ENCODE measurements around the gene ASB17. TPM values are rescaled to one million over a fixed set of nuclear protein-coding genes. Genes with fewer than 3 reads are reported as not detected.

ASB17 gene, protein sequence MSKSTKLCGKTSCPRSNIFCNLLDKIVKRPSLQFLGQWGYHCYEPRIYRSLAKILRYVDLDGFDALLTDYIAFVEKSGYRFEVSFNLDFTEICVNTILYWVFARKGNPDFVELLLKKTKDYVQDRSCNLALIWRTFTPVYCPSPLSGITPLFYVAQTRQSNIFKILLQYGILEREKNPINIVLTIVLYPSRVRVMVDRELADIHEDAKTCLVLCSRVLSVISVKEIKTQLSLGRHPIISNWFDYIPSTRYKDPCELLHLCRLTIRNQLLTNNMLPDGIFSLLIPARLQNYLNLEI
- total RNA-seq (not detected), total RNA-seq (0 reads per million in 29 experiments)
- not detected for total RNA-seq (2013)

DNA sequence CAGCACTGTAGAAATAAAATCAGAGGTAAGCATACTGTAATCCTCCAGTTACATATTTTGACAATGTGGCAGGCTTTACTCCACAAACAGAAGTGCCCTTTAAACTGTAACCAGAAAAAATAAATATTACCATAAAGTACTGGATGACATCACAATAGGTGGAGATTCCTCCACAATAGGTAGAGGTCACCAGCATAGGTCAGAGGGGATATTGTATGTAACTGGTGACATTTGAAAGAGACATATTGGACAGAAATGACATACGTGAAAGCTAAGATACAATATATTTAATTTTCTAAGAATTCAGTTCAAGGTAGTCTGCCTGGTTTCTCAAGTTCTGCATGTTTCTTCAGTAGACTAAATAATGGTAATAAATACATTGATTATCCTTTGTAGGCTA lies at the start of gene ASB17:
TSS of gene ASB17 (minus strand) at position 101 of the 400 bp plus-strand sequence. CDS start 113 bp downstream, outside the sequence.
- H3K36me3 Mint-ChIP-seq = no peaks in the 10 kb centered on the region
- H3K27me3 Mint-ChIP-seq = peaks cover 5 to 11% of the 10 kb centered on the region in 2 donors
- H3K27ac Mint-ChIP-seq = no peak within 1 kb of the TSS

DNA sequence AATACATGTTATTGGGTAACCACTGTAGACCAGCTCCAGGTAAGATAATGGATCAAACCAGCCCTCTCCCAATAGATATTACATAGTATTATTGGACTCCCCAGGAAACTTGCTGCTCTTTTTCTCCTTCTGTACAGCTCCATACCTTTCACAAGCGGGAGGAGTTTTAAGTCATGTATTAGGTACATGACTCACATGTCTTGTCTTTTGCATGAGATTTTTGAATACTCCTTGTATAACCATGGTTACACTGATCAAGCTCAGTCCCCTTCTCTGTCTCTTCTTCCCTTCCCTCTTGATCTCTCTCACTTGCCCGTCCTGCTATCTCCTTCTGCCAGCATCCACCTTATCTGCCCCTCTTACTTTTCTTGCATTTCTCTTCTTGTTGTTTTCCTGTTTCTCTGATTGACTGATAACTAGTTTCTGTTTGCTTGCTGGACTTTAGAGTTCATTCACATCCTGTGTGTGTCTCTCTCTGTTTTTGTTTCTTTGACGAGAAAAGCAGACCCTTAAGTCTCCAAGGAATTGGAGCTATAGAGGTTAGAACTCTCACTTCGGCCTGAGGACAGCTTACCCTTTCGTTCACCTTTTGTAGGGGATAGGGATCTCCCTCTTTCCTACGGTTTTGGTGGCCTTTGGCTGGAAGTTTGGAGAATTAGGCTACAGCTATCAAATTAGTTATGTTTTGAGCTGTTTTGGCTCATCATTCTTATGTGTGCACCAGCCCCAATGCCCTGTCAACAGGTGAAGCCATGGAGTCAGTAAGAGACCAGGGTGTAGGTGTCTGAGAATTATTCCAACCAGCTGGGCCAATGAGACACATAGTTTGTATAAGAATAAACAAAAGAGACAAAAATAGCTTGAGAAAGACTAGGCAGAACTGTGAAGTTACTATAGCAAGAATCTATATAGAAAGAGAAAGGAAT lies 49.0 kb upstream of the ASB17 start:
- Histone ChIP-seq H3K4me3 (ENCODE audit: control insufficient read depth in 1 of 2, extremely low read depth in 1 of 2, low read length in 1 of 2) (no peak overlapping the region), H3K36me3 (ENCODE audit: control insufficient read depth in 2 of 2, extremely low read depth in 1 of 2, insufficient read depth in 1 of 2, low read length in 1 of 2) (no peaks in the 10 kb centered on the region), H3K27me3 (replicated peaks in 1 of 2; ENCODE audit: control insufficient read depth in 2 of 2, extremely low read depth in 1 of 2, insufficient read depth in 2 of 2, low read length in 1 of 2) (peaks cover 0 to 5% of the 10 kb centered on the region in 2 experiments), H3K4me1 (ENCODE audit: control insufficient read depth in 1 of 2, extremely low read depth in 1 of 2, insufficient read depth in 2 of 2, low read length in 2 of 2) (no peaks in the 10 kb centered on the region), H3K27ac (ENCODE audit: low read length) (no peak overlapping the region), H3K9me3 (no peaks in the 10 kb centered on the region)
- no peak for ATAC-seq (replicated peaks in 1 of 4)
- ChIA-PET CTCF (no interaction called here), POLR2A (interaction anchor here in 1 of 2 donors (0.6 kb wide), 1 partner anchor 17 kb away, joined by 3 read pairs; no protein-coding TSS in a partner anchor)
- Mint-ChIP-seq H3K4me1 (no peaks in the 10 kb centered on the region), H3K4me3 (no peak overlapping the region), H3K27me3 (peaks cover 4 to 10% of the 10 kb centered on the region in 2 donors), H3K9me3 (peaks cover 7 to 11% (median 8%) of the 10 kb centered on the region in 3 donors), H3K36me3 (no peaks in the 10 kb centered on the region), H3K27ac (no peak overlapping the region)
- no peak for DNase-seq
- WGBS (ENCODE audit: insufficient coverage) = no CpG with 5 or more reads among the region's 6 CpGs

More for the DNA sequence above, at the start of gene ASB17:
- CTCF ChIA-PET = no interaction called here
- Histone ChIP-seq H3K36me3 (ENCODE audit: control insufficient read depth in 2 of 2, extremely low read depth in 1 of 2, insufficient read depth in 1 of 2, low read length in 1 of 2) (no peaks in the 10 kb centered on the region), H3K27me3 (replicated peaks in 1 of 2; ENCODE audit: control insufficient read depth in 2 of 2, extremely low read depth in 1 of 2, insufficient read depth in 2 of 2, low read length in 1 of 2) (no peaks in the 10 kb centered on the region), H3K4me3 (ENCODE audit: control insufficient read depth in 1 of 2, extremely low read depth in 1 of 2, low read length in 1 of 2) (no peak within 1 kb of the TSS), H3K9me3 (no peaks in the 10 kb centered on the region), H3K27ac (ENCODE audit: low read length) (no peak within 1 kb of the TSS), H3K4me1 (ENCODE audit: control insufficient read depth in 1 of 2, extremely low read depth in 1 of 2, insufficient read depth in 2 of 2, low read length in 2 of 2) (no peaks in the 10 kb centered on the region)
- no peak for DNase-seq
- POLR2A ChIA-PET = interaction anchor here in 1 of 2 donors (0.6 kb wide), 1 partner anchor 10 kb away, joined by 7 read pairs; no protein-coding TSS in a partner anchor
- H3K9me3 Mint-ChIP-seq = peaks cover 0 to 5% (median 0%) of the 10 kb centered on the region in 3 donors
- no peak for ATAC-seq (replicated peaks in 1 of 4)
- WGBS (ENCODE audit: insufficient coverage) = no CpG with 5 or more reads among the region's 1 CpG
- no peak within 1 kb of the TSS for H3K4me3 Mint-ChIP-seq
- no peaks in the 10 kb centered on the region for H3K4me1 Mint-ChIP-seq

DNA sequence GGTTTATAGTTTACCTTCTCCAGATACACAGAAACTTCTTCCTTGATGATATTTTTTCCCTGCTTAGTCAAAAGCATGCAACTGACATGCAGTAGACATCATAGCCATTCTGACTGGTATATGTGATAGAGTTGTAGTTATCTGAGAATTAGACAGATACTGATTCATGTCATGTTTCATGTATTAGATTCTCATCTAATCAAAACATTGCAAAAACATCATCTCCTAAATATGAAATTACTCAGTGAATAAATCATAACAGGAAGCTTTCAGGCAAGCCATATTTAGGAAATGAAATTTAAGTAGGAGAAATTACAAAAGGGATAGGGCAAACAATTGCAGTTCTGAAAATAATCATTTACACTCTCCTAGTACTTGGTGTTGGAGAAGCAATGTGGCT lies 38.4 kb upstream of the ASB17 start:
- Mint-ChIP-seq H3K36me3 (no peaks in the 10 kb centered on the region), H3K9me3 (no peaks in the 10 kb centered on the region), H3K4me3 (no peak overlapping the region), H3K4me1 (no peaks in the 10 kb centered on the region), H3K27ac (no peak overlapping the region), H3K27me3 (peaks cover 3 to 5% of the 10 kb centered on the region in 2 donors)
- ATAC-seq (replicated peaks in 1 of 4) (no peak), DNase-seq (no peak)
- ChIA-PET CTCF (no interaction called here), POLR2A (no interaction called here)
- Histone ChIP-seq H3K27me3 (replicated peaks in 1 of 2; ENCODE audit: control insufficient read depth in 2 of 2, extremely low read depth in 1 of 2, insufficient read depth in 2 of 2, low read length in 1 of 2) (no peaks in the 10 kb centered on the region), H3K4me3 (ENCODE audit: control insufficient read depth in 1 of 2, extremely low read depth in 1 of 2, low read length in 1 of 2) (no peak overlapping the region), H3K36me3 (ENCODE audit: control insufficient read depth in 2 of 2, extremely low read depth in 1 of 2, insufficient read depth in 1 of 2, low read length in 1 of 2) (no peaks in the 10 kb centered on the region), H3K27ac (ENCODE audit: low read length) (no peak overlapping the region), H3K9me3 (no peaks in the 10 kb centered on the region), H3K4me1 (ENCODE audit: control insufficient read depth in 1 of 2, extremely low read depth in 1 of 2, insufficient read depth in 2 of 2, low read length in 2 of 2) (no peaks in the 10 kb centered on the region)

DNA sequence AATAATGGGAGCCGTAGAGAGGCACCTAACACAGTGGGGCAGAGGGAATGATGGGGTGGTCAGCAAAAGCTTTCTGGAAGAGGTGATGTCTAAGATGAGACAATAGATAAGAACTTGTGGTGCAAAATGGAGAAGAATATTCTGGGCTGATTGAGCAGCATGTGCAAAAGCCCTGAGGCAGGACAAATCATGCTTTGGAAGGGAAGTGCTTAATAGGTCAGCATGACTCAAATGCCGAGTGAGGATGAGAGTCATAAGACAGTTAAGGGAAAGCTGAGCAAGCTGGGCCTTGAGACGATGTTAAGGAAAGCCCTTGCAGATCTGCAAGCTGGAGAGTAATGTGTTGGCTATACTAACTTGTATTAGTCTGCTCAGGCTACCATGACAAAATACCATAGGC lies 37.3 kb upstream of the ASB17 start:
- CTCF ChIA-PET = no interaction called here
- Histone ChIP-seq H3K4me3 (ENCODE audit: control insufficient read depth in 1 of 2, extremely low read depth in 1 of 2, low read length in 1 of 2) (no peak overlapping the region), H3K4me1 (ENCODE audit: control insufficient read depth in 1 of 2, extremely low read depth in 1 of 2, insufficient read depth in 2 of 2, low read length in 2 of 2) (no peaks in the 10 kb centered on the region), H3K27ac (ENCODE audit: low read length) (no peak overlapping the region), H3K27me3 (replicated peaks in 1 of 2; ENCODE audit: control insufficient read depth in 2 of 2, extremely low read depth in 1 of 2, insufficient read depth in 2 of 2, low read length in 1 of 2) (no peaks in the 10 kb centered on the region), H3K9me3 (no peaks in the 10 kb centered on the region), H3K36me3 (ENCODE audit: control insufficient read depth in 2 of 2, extremely low read depth in 1 of 2, insufficient read depth in 1 of 2, low read length in 1 of 2) (no peaks in the 10 kb centered on the region)
- Mint-ChIP-seq H3K27ac (no peak overlapping the region), H3K36me3 (no peaks in the 10 kb centered on the region), H3K9me3 (no peaks in the 10 kb centered on the region), H3K4me3 (no peak overlapping the region), H3K27me3 (peaks cover 5% of the 10 kb centered on the region in 2 donors), H3K4me1 (no peaks in the 10 kb centered on the region)
- 85% methylated on average over 3 of the region's 3 CpGs for WGBS (ENCODE audit: insufficient coverage)
- DNase-seq (no peak), ATAC-seq (replicated peaks in 1 of 4) (no peak)
- POLR2A ChIA-PET = no interaction called here

DNA sequence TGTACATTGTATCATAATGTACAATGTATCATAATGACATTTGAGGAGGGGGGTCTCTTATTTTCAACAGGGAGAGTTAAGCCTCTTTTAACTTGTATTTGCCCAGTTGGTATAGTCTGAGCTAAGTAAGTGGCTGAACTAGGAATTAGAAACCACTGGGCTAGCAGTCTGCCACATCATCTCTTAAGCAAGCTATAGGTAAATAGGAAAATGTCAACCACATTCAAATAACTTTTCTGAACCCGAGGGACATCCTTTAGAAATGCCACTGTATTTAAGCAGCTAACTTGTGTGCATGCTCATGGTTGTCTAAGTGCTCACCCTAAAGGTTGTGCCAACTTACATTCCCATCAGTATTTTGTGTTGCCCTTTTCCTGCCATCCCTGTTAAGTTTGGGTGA lies 35.5 kb upstream of the ASB17 start:
- H3K36me3 ChIP-seq (ENCODE audit: control insufficient read depth in 2 of 2, extremely low read depth in 1 of 2, insufficient read depth in 1 of 2, low read length in 1 of 2) = no peaks in the 10 kb centered on the region
- Mint-ChIP-seq H3K4me3 (no peak overlapping the region), H3K4me1 (no peaks in the 10 kb centered on the region), H3K27me3 (peaks cover 5% of the 10 kb centered on the region in 2 donors), H3K27ac (no peak overlapping the region), H3K36me3 (no peaks in the 10 kb centered on the region), H3K9me3 (no peaks in the 10 kb centered on the region)
- POLR2A ChIA-PET = no interaction called here
- DNase-seq = no peak
- CTCF ChIA-PET = no interaction called here
- no peak overlapping the region for H3K27ac ChIP-seq (ENCODE audit: low read length)
- no peak for ATAC-seq (replicated peaks in 1 of 4)
- H3K27me3 ChIP-seq (replicated peaks in 1 of 2; ENCODE audit: control insufficient read depth in 2 of 2, extremely low read depth in 1 of 2, insufficient read depth in 2 of 2, low read length in 1 of 2) = peaks cover 0 to 3% of the 10 kb centered on the region in 2 experiments
- no peaks in the 10 kb centered on the region for H3K9me3 ChIP-seq
- no peaks in the 10 kb centered on the region for H3K4me1 ChIP-seq (ENCODE audit: control insufficient read depth in 1 of 2, extremely low read depth in 1 of 2, insufficient read depth in 2 of 2, low read length in 2 of 2)
- no peak overlapping the region for H3K4me3 ChIP-seq (ENCODE audit: control insufficient read depth in 1 of 2, extremely low read depth in 1 of 2, low read length in 1 of 2)
- no CpG with 5 or more reads among the region's 1 CpG for WGBS (ENCODE audit: insufficient coverage)

DNA sequence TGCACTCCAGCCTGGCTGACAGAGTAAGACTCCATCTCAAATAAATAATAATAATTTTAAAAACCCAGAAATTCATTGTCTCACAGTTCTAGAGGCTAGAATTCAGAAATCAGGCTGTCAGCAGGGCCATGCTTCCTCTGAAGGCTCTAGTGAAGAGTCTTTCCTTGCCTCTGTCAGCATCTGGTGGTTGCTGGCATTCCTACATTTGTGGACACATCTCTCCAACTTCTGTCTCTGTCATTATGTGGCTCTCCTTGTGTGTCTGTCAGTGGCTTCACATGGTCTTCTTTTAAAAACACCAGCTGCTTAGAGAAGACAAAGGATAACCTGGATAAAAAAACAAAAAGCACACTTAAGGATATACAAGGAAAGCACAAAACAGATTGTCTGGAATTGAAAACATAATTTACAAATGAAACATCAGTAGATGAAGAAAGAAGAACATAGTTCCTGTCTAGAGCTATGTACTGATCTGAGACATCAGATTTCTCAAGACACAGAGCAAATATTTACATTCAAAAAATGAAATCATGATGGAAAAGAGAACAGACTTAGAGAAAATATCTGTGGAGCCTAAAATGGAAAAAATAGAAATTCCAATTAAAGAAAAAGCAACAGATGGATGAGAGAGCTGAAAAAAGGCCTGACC lies 32.7 kb upstream of the ASB17 start:
- Histone ChIP-seq H3K27me3 (replicated peaks in 1 of 2; ENCODE audit: control insufficient read depth in 2 of 2, extremely low read depth in 1 of 2, insufficient read depth in 2 of 2, low read length in 1 of 2) (peaks cover 0 to 3% of the 10 kb centered on the region in 2 experiments), H3K27ac (ENCODE audit: low read length) (no peak overlapping the region), H3K4me3 (ENCODE audit: control insufficient read depth in 1 of 2, extremely low read depth in 1 of 2, low read length in 1 of 2) (no peak overlapping the region), H3K36me3 (ENCODE audit: control insufficient read depth in 2 of 2, extremely low read depth in 1 of 2, insufficient read depth in 1 of 2, low read length in 1 of 2) (no peaks in the 10 kb centered on the region), H3K9me3 (no peaks in the 10 kb centered on the region), H3K4me1 (ENCODE audit: control insufficient read depth in 1 of 2, extremely low read depth in 1 of 2, insufficient read depth in 2 of 2, low read length in 2 of 2) (no peaks in the 10 kb centered on the region)
- Mint-ChIP-seq H3K27me3 (peaks cover 5% of the 10 kb centered on the region in 2 donors), H3K4me3 (no peak overlapping the region), H3K36me3 (no peaks in the 10 kb centered on the region), H3K27ac (no peak overlapping the region), H3K9me3 (no peaks in the 10 kb centered on the region), H3K4me1 (no peaks in the 10 kb centered on the region)
- ChIA-PET POLR2A (no interaction called here), CTCF (interaction anchor here (0.7 kb wide), 2 partner anchors 9 to 198 kb away, joined by 3 read pairs; no protein-coding TSS in a partner anchor)
- ATAC-seq (replicated peaks in 1 of 4) (no peak), DNase-seq (no peak)
